Renal cortical epithelial cell (primary cell): ENCODE results near the gene COQ5. TPM values are rescaled to one million over a fixed set of nuclear protein-coding genes. Genes with fewer than 3 reads are reported as not detected.

Source experiments
- DNase-seq: peaks from one replicate; pipeline ENCODE4 v3.0.0-alpha.2; 2011; ENCODE audit warnings: low read depth
- total RNA-seq: library from RNA; depleted of rRNA; stranded (reverse); fragments of >200 nt; gene quantifications from 2 replicates; pipeline ENCODE4 v1.2.3, GENCODE V29; 2014

Gene COQ5
- total RNA-seq, 1 donor from 2014 or later, result 46.6 TPM

DNA sequence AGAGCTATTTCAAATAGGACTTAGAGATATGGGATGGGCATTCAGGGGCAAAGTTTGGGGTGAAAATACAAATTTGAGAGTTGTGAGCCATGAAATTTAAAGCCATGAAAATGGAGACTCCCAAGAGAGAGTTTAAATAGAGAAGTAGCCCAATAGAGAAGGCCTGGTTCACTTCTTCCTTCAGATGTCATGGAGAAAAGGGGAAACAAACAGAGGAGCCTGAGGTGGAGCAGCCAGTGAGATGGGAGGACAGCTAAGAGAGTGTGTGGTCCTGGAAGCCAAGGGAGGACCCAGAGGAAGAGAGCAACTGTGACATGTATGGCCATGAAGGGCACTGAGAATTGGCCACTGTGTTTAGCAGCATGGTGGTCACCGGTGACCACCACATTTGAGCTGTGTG is 45.3 kb downstream of the COQ5 start:
- no peak for DNase-seq

- DNase-seq, result peak; percentile 40
These were observed 47.8 kb downstream of the COQ5 start for GRCh38 chr12:120481022-120481767.

- no peak for DNase-seq
These were observed 48.7 kb downstream of the COQ5 start for GRCh38 chr12:120480211-120480610.

DNA sequence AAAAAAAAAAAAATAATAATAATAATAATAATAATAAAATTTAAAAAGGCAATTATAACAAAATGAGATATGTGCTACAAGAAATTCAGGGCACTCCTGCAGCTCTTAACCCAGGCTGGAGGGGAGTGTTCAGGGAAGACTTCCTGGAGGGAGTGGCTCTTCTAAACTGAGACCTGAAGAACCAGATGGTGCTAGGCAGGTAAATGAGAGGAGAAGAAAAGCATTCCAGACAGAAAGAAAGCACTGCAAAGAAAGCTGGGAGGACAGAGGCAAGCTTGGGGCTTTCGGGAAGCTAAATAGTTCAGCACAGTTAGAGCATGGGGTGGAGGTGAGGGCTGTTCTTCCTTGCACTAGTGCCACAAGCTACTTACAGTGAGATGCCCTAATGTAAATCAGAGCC is 49.5 kb downstream of the COQ5 start:
- DNase-seq, result no peak

GRCh38 chr12:120475643-120476042 is 53.3 kb downstream of the COQ5 start:
- DNase-seq, result no peak

GRCh38 chr12:120474616-120474960 is 54.4 kb downstream of the COQ5 start:
- peak; percentile 88 for DNase-seq

DNA sequence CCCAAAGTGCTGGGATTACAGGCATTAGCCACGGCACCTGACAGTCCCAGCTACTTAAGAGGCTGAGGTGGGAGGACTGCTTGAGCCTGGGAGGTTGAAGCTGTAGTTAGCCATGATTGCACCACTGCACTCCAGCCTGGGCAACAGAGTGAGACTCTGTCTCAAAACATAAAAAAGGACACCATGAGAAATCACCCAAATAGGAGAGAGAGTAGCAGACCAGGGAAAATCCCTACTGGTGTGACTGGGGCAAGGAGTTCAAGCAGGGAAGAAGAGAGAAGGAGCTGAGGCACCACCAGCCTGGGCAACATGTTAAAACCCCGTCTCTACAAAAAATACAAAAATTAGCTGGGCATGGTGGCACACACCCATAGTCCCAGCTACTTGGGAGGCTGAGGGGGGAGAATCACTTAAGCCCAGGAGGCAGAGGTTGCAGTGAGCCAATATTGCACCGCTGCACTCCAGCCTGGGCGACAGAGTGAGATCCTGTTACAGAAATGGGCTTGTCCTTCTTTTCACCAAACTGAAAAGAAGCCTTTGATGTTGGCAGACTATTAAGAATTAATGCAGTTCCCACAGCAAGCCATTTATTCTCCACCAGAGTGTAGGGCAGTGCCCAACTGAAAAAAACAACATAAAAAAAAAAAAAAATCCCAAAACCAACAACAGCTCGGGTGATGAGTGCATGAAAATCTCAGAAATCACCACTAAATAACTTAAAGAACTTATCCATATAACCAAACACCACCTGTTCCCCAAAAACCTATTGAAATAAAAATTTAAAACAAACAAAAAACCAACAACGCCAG is 54.9 kb downstream of the COQ5 start:
- no peak for DNase-seq

GRCh38 chr12:120472521-120472920 is 56.4 kb downstream of the COQ5 start:
- DNase-seq, result no peak

DNA sequence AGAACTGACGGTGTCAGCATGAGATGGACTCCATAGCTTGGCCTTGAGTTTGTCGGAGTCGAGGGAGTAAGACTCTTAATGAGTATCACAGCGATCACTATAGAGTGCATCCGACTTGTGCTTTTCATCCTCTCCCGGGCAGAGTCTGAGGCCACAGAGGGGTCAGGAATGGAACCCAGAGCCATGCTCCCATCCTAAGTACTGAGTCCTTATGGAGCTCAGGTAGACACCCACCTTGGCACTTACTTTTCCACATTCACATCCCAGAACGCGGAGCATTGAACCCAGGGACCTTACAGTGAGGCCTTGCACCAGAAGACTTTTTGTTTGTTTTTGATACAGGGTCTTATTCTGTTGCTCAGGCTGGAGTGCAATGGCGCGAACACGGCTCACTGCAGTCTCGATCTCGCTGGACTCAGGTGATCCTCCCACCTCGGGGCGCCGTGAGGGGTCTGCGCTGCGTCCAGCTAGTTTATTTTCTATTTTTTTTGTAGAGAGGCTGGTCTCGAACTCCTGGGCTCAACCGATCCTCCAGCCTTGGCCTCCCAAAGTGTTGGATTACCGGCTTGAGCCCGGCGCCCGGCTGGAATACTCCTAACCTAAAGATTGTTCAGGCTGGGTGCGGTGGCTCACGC is 58.7 kb downstream of the COQ5 start:
- no peak for DNase-seq

DNA sequence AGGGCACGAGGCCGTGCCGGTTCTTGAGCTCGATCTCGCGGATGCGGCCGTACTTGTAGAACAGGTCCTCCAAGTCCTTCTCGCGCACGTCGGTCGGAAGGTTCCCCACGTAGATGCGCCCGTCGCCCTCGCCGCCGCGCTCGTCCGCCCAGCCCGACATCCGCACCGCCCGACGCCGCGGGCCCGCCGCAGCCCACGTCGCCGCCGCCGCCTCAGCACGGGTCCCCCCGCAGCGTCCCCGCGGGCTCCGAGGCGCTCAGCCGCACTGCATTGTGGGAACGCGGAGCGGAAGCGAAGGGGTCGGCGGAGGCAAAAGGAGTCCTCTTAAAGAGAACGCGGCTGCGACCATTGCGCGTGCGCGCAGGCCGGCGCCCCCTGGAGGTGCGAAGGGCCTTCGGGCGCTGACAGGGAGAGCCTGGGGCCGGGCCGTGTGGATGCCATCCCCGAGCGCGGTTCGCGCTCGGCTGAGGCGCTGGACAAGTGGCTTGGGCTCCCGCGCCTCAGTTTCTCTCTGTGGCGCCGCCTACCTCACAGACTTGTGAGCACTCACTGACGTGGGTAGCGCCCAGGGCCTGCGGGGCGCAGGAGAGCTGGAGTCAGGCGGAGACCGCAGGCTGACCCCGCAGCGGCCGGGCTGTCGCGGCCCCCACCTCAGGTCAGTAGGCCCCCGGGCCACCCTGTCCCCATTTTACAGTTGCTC is 59.4 kb downstream of the COQ5 start, which contains the start of gene SRSF9:
TSS of gene SRSF9 (minus strand) at position 299 of the 700 bp plus-strand sequence. CDS start at position 160, 139 bp downstream.
- peak; percentile 90 for DNase-seq

DNA sequence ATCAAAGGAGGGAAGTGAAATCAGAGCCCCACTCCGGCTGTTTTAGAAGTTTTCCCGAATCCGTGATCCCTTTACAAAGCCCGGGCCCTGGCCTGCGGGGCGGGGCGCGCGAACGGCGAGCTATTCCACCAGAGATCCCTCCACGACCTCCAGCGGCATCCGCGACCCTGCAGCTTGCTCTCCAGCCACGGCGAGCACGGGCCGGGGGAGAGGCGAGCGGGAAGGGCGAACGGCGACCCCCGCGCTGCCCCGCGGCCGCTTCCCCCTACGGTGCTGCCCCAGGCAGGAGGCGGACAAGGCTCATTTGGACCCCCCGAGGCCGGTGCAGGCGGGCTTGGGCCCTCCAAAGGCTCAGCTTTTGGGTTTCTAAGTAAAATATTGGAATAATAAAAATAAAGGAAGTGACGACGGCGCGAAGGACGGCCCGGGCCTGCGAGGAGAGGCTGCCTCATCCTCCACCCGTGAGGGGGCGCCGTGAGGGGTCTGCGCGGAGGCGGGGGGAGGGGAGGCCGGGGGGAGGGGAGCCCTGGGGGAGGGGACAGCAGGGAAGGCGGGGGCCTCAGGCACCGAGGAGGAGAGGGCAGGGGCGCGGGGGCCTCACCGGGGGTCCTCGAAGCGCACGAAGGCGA is 60.0 kb downstream of the COQ5 start:
- DNase-seq, result no peak

DNA sequence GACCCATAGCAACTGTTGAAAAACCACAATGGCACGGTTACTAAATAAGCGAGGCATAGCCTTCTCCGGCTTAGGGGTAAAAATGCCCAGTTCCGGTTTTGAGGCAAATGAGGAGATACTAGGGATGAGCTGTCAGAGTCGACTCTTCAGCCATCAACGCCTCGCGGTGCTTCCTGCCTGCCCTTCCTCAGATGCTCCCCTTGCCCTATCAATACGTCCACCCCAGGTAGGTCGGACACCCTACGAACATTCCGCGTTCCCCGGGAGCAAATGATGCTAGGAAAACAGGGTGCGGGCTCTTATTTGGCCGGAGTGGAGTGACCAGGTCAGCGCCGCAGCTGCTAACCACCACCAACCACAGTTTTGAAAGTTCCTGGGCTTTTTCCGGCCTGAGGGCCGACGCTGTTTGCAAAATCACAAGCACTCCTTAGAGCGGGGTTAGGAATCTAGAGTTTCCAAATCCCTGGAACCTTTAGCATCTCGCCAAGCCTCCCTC is 60.6 kb downstream of the COQ5 start:
- peak; percentile 42 for DNase-seq

DNA sequence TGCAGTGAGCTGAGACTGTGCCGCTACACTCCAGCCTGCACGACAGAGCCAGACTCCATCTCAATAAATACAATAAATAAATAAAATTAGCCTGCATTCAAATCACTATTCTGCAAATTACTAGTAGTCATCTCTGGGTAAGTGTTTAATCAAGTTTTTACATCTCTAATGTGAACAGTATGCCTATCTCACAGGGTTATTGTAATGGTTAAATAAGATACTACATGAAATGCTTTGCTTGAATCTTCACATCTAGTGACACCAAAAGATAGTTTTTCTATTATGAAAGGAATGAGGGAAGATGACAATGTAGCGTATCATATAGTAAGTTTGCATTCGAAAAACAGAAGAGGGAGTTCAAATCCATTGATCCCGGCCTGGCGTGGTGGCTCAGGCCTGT is 61.5 kb downstream of the COQ5 start:
- no peak for DNase-seq

GRCh38 chr12:120466560-120467315 is 62.2 kb downstream of the COQ5 start:
- peak; percentile 22 for DNase-seq

- DNase-seq, result no peak
These were observed 63.2 kb downstream of the COQ5 start for GRCh38 chr12:120465756-120466155.

- no peak for DNase-seq
These were observed 65.2 kb downstream of the COQ5 start for GRCh38 chr12:120463712-120464111.

DNA sequence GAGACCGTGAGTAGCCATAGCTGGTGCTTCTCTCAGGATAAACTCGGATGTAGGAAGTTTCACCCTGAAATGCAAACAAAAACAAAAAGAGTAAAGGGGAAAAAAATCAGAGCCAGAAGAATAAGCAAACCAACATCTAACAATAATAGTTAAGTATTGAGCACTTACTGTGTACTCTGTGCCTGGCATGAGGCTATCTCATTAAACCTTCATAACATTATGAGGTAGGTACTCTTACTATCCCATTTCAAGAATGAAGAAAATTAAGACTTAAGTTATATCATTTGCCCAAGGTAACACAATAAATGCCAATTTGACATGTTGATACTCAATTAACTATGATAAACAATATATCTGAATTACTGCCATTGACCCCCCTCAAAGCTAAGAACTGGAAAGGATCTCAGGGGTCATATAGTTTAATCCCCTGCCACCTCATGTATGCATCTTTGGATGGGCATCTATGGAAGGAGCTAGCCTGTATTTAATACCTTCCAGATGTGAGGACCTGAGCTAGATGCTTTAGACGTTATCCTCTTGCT is 66.8 kb downstream of the COQ5 start:
- DNase-seq, result no peak

GRCh38 chr12:120460157-120460556 is 68.8 kb downstream of the COQ5 start:
- no peak for DNase-seq

DNA sequence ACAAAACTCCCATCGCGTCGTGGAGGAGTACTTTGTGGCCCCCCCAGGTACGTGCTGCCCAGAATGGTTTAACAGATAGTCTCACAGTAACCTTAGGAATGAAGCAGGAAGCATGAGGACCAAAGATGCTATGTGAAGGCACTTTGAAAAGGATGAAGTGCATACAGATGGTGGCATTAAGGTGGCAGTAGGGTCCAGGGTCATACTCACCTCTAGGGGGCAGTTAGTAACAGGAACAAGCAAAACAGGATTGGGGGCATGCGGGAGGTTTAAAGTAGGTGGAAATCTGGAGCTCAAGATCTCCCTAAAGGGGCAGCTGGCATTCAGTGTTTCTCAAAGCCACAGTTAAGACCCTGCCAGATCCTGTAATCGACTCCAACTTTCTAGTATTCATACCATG is 71.8 kb downstream of the COQ5 start:
- no peak for DNase-seq

- DNase-seq, result no peak
These were observed 73.7 kb downstream of the COQ5 start for GRCh38 chr12:120455302-120455701.
